ENCODE results near the gene CENPC.

Gene CENPC

DNA sequence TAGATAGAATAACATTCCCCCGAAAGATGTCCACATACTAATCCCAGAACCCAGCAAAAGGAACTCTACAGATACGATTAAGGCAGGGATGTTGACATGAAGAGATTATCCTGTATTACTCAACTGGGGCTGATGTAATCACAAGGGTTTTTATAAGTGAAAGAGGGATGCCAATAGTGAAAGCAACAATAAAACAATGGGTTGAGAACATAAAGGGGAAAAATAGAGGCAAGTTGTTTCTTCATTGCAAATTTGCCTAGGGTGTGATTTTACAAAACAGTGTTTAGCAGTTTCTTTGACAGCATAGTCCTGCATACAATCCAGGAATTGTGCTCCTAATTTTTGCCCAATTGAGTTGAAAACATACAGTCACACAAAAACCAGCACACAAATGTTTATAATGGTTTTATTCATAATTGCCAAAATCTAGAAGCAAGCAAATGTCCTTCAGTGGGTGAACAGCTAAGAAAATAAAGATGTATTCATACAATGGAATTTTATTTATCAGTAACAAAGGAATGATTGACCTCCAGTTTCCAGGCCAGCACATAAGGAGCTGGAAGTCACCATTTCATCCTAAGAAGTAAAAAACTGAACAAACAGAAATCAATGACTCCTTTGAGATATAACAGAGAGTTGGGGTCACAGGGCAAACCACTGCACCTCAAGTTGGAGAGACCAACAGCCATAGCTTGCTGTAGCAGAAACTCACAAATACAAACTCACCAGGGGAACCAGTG is 107.2 kb downstream of the CENPC start:
- ATAC-seq (ENCODE audit: low read depth) (no peak), DNase-seq (ENCODE audit: low spot score) (no peak)
- TF ChIP-seq, protein P1, sequence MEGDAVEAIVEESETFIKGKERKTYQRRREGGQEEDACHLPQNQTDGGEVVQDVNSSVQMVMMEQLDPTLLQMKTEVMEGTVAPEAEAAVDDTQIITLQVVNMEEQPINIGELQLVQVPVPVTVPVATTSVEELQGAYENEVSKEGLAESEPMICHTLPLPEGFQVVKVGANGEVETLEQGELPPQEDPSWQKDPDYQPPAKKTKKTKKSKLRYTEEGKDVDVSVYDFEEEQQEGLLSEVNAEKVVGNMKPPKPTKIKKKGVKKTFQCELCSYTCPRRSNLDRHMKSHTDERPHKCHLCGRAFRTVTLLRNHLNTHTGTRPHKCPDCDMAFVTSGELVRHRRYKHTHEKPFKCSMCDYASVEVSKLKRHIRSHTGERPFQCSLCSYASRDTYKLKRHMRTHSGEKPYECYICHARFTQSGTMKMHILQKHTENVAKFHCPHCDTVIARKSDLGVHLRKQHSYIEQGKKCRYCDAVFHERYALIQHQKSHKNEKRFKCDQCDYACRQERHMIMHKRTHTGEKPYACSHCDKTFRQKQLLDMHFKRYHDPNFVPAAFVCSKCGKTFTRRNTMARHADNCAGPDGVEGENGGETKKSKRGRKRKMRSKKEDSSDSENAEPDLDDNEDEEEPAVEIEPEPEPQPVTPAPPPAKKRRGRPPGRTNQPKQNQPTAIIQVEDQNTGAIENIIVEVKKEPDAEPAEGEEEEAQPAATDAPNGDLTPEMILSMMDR (IDR thresholded peaks at IDR 0.05; ENCODE audit: poor library complexity, severe bottlenecking): no peak
- H3K27ac ChIP-seq (ENCODE audit: poor library complexity, severe bottlenecking): no peak overlapping the region
- no peak overlapping the region for H3K4me3 ChIP-seq (ENCODE audit: severe bottlenecking)
- H3K36me3 ChIP-seq (ENCODE audit: low read depth): no peaks in the 10 kb centered on the region
- H3K9me3 ChIP-seq (ENCODE audit: severe bottlenecking): no peaks in the 10 kb centered on the region
- no peaks in the 10 kb centered on the region for H3K27me3 ChIP-seq (ENCODE audit: insufficient read depth, poor library complexity, severe bottlenecking)
- H3K4me1 ChIP-seq (ENCODE audit: insufficient read depth, poor library complexity, severe bottlenecking): no peaks in the 10 kb centered on the region

DNA sequence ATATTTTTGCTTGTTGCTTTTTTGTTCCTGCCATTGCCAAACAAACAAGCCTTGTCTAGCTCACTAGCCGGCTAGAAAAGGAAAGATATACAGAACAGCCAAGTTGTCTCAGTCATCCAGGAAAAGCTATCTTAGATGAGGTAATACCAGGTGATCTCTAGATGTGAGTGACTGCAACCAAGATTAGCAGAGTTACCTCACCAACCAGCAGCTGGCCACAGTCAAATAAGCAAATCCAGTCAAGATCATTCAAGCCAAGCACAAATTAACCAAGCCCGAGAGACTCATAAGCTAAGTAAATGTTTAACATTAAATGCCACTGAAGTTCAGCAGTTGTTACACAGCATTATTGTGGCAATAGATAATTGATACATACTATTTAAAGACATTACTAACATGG is 108.6 kb downstream of the CENPC start:
- no peak for ATAC-seq (ENCODE audit: low read depth)

DNA sequence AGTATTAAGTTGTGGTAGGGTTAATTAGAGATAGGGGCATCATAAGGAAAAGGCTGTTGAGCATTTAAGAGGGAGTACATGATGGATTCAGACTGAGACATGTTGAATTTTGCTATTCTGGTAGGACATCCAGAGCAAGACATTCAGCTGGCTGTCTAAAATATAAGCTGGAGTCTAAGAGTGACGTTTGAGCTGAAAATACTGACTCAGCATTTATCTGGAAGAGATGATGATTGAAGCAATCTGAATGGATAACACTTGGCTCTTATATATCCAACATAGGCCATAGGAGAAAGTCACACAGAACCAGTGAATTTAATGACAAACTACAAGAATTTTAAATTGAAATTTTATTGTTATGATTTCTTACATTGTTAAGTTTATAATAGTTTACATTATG is 114.3 kb downstream of the CENPC start:
- no peaks in the 10 kb centered on the region for H3K9me3 ChIP-seq (ENCODE audit: severe bottlenecking)
- TF ChIP-seq, protein P1 (IDR thresholded peaks at IDR 0.05; ENCODE audit: poor library complexity, severe bottlenecking): no peak
- no peak for ATAC-seq (ENCODE audit: low read depth)
- H3K27ac ChIP-seq (ENCODE audit: poor library complexity, severe bottlenecking): no peak overlapping the region
- H3K4me1 ChIP-seq (ENCODE audit: insufficient read depth, poor library complexity, severe bottlenecking): no peaks in the 10 kb centered on the region
- no peak overlapping the region for H3K4me3 ChIP-seq (ENCODE audit: severe bottlenecking)
- no peaks in the 10 kb centered on the region for H3K36me3 ChIP-seq (ENCODE audit: low read depth)
- no peak for DNase-seq (ENCODE audit: low spot score)
- no peaks in the 10 kb centered on the region for H3K27me3 ChIP-seq (ENCODE audit: insufficient read depth, poor library complexity, severe bottlenecking)

More for the DNA sequence above, 108.6 kb downstream of the CENPC start:
- Histone ChIP-seq H3K4me3 (ENCODE audit: severe bottlenecking) (no peak overlapping the region), H3K27ac (ENCODE audit: poor library complexity, severe bottlenecking) (no peak overlapping the region), H3K36me3 (ENCODE audit: low read depth) (no peaks in the 10 kb centered on the region), H3K9me3 (ENCODE audit: severe bottlenecking) (no peaks in the 10 kb centered on the region), H3K27me3 (ENCODE audit: insufficient read depth, poor library complexity, severe bottlenecking) (no peaks in the 10 kb centered on the region), H3K4me1 (ENCODE audit: insufficient read depth, poor library complexity, severe bottlenecking) (no peaks in the 10 kb centered on the region)
- TF ChIP-seq, protein P1 (IDR thresholded peaks at IDR 0.05; ENCODE audit: poor library complexity, severe bottlenecking): no peak
- no peak for DNase-seq (ENCODE audit: low spot score)

DNA sequence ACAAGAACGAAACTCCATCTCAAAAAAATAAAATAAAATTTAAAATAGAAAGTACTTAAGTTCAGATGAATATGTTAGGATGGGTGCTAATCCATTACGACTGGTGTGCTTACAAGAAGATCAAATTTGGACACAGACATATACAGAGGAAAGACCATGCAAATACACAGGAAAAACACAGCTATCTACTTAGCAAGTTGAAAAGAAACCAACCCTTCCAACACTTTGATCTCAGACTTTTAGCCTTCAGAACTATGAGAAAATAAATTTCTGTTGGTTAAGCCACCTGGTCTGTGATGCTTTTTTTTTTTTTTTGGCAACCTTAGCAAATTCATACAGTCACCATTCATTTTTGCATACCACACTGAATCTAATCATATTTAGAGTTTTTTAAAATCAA is 116.5 kb downstream of the CENPC start:
- TF ChIP-seq, protein P1 (IDR thresholded peaks at IDR 0.05; ENCODE audit: poor library complexity, severe bottlenecking): no peak
- Histone ChIP-seq H3K9me3 (ENCODE audit: severe bottlenecking) (no peaks in the 10 kb centered on the region), H3K36me3 (ENCODE audit: low read depth) (no peaks in the 10 kb centered on the region), H3K4me1 (ENCODE audit: insufficient read depth, poor library complexity, severe bottlenecking) (no peaks in the 10 kb centered on the region), H3K27me3 (ENCODE audit: insufficient read depth, poor library complexity, severe bottlenecking) (no peaks in the 10 kb centered on the region), H3K4me3 (ENCODE audit: severe bottlenecking) (no peak overlapping the region), H3K27ac (ENCODE audit: poor library complexity, severe bottlenecking) (no peak overlapping the region)
- DNase-seq (ENCODE audit: low spot score): no peak
- ATAC-seq (ENCODE audit: low read depth): no peak
